Effector memory CD4-positive, alpha-beta T cell (primary cell): ENCODE results near the gene LAMP1.
"Not testable (repeated sequence)": the region's sequence is repeated elsewhere in the genome, so short reads cannot be mapped to it uniquely, and the experiment has no call there.

Experiments
- DNase-seq, 3 donors: peaks; one replicate each; pipeline ENCODE4 v3.0.0-alpha.2; 2020
- H3K27ac ChIP-seq: 2 replicates; pipeline ENCODE4 v1.7.0; 2013; ENCODE audit warnings: mild to moderate bottlenecking, low read length, moderate library complexity; ENCODE audit not compliant: insufficient read depth, poor library complexity, severe bottlenecking
- H3K27me3 ChIP-seq: replicated peaks from 2 replicates; pipeline ENCODE4 v1.7.0; 2013; ENCODE audit warnings: mild to moderate bottlenecking, low read length; ENCODE audit not compliant: insufficient read depth, control insufficient read depth, poor library complexity, severe bottlenecking
- H3K36me3 ChIP-seq: 2 replicates; pipeline ENCODE4 v1.7.0; 2013; ENCODE audit warnings: mild to moderate bottlenecking, low read length, moderate library complexity; ENCODE audit not compliant: control insufficient read depth, insufficient read depth
- H3K4me1 ChIP-seq: 2 replicates; pipeline ENCODE4 v1.7.0; 2013; ENCODE audit warnings: low read length, mild to moderate bottlenecking; ENCODE audit not compliant: control insufficient read depth, insufficient read depth, poor library complexity, severe bottlenecking
- H3K4me3 ChIP-seq: 2 replicates; pipeline ENCODE4 v1.7.0; 2013; ENCODE audit warnings: low read length, low read depth, mild to moderate bottlenecking; ENCODE audit not compliant: insufficient read depth, poor library complexity, severe bottlenecking
- H3K9me3 ChIP-seq: 2 replicates; pipeline ENCODE4 v1.7.0; 2013; ENCODE audit warnings: mild to moderate bottlenecking, low read length, moderate library complexity; ENCODE audit not compliant: control insufficient read depth

Gene LAMP1

GRCh38 chr13:113371701-113372100 is 74.7 kb downstream of the LAMP1 start:
- H3K4me1 ChIP-seq, H3K27me3 ChIP-seq, DNase-seq, H3K4me3 ChIP-seq, H3K27ac ChIP-seq, H3K9me3 ChIP-seq, H3K36me3 ChIP-seq: not testable (repeated sequence)
